Hepatocyte (in vitro differentiated cells): ENCODE measurements around the gene AOAH. TPM values are rescaled to one million over a fixed set of nuclear protein-coding genes. Genes with fewer than 3 reads are reported as not detected.

ENCODE experiments used
- DNase-seq: peaks from one replicate; pipeline ENCODE4 v3.0.0-alpha.2; 2016; ENCODE audit warnings: low spot score
- H2AFZ ChIP-seq: fragments of 200-600 bp; sonication (generic); 2 replicates; pipeline ENCODE4 v1.6.0; 2016; ENCODE audit warnings: antibody characterized with exemption, mild to moderate bottlenecking
- H3K27ac ChIP-seq: fragments of 200-600 bp; sonication (generic); 2 replicates; pipeline ENCODE4 v1.5.1; 2016; ENCODE audit warnings: mild to moderate bottlenecking
- H3K27me3 ChIP-seq: fragments of 200-600 bp; sonication (generic); 2 replicates; pipeline ENCODE4 v1.6.1; 2016
- H3K36me3 ChIP-seq: fragments of 200-600 bp; sonication (generic); replicated peaks from 2 replicates; pipeline ENCODE4 v1.5.1; 2016; ENCODE audit warnings: low read depth; ENCODE audit not compliant: insufficient read depth
- H3K4me1 ChIP-seq: fragments of 200-600 bp; sonication (generic); 2 replicates; pipeline ENCODE4 v1.5.1; 2016; ENCODE audit warnings: mild to moderate bottlenecking, moderate library complexity; ENCODE audit not compliant: insufficient read depth
- H3K4me2 ChIP-seq: fragments of 200-600 bp; sonication (generic); 2 replicates; pipeline ENCODE4 v1.6.0; 2016
- H3K4me3 ChIP-seq: fragments of 200-600 bp; sonication (generic); 2 replicates; pipeline ENCODE4 v1.5.1; 2016; ENCODE audit warnings: mild to moderate bottlenecking
- H3K79me2 ChIP-seq: fragments of 200-600 bp; sonication (generic); 2 replicates; pipeline ENCODE4 v1.6.0; 2017; ENCODE audit warnings: mild to moderate bottlenecking
- H3K9me2 ChIP-seq: fragments of 200-600 bp; sonication (generic); replicated peaks from 2 replicates; pipeline ENCODE4 v1.6.0; 2017; ENCODE audit warnings: mild to moderate bottlenecking; ENCODE audit not compliant: insufficient read depth
- H3K9me3 ChIP-seq: fragments of 200-600 bp; sonication (generic); 2 replicates; pipeline ENCODE4 v1.5.1; 2016; ENCODE audit warnings: low read depth, mild to moderate bottlenecking
- H4K20me1 ChIP-seq: fragments of 200-600 bp; sonication (generic); 2 replicates; pipeline ENCODE4 v1.6.0; 2016; ENCODE audit warnings: mild to moderate bottlenecking; ENCODE audit not compliant: insufficient read depth, poor library complexity, severe bottlenecking
- CTCF ChIP-seq: fragments of 200-600 bp; sonication (generic); IDR thresholded peaks from 2 replicates; pipeline ENCODE4 v1.5.1; 2016; ENCODE audit warnings: antibody characterized with exemption, mild to moderate bottlenecking; ENCODE audit not compliant: poor library complexity
- EZH2 ChIP-seq: fragments of 200-600 bp; sonication (generic); IDR thresholded peaks from 2 replicates; pipeline ENCODE4 v1.6.1; 2016; ENCODE audit warnings: antibody characterized with exemption, mild to moderate bottlenecking, borderline replicate concordance
- EZH2phosphoT487 ChIP-seq: fragments of 200-600 bp; sonication (generic); IDR thresholded peaks from one replicate; pipeline ENCODE4 v1.6.1; 2018; ENCODE audit warnings: antibody characterized with exemption, mild to moderate bottlenecking, low read depth, moderate library complexity; ENCODE audit not compliant: unreplicated experiment, severe bottlenecking
- WGBS: methylation state at CpG from one replicate; pipeline ENCODE4 v1.1.6; 2016; ENCODE audit warnings: low lambda C conversion rate; ENCODE audit errors: missing lambda C conversion rate; 5-methylcytosine and 5-hydroxymethylcytosine counted together
- polyA plus RNA-seq: library from polyadenylated mRNA; unstranded; fragments of >200 nt; fragmentation: Nextera tagmentation; extraction: Ambion mirVana; gene quantifications from 2 replicates; pipeline ENCODE4 v1.2.1, GENCODE V29; 2016
- total RNA-seq: library from RNA; depleted of rRNA; stranded (reverse); fragments of >200 nt; gene quantifications from 2 replicates; pipeline ENCODE4 v1.2.3, GENCODE V29; 2014

Gene AOAH
- total and polyA plus RNA-seq, 2 experiments from 2014 or later: 2.4 to 3.9 TPM

- Histone ChIP-seq H3K9me3 (no peaks in the 10 kb centered on the region), H3K4me2 (no peak overlapping the region), H3K27ac (no peak overlapping the region), H3K9me2 (no peaks in the 10 kb centered on the region), H2AFZ (no peak overlapping the region), H3K79me2 (no peaks in the 10 kb centered on the region), H3K36me3 (no peaks in the 10 kb centered on the region), H3K4me1 (no peaks in the 10 kb centered on the region), H3K27me3 (peaks cover 4% of the 10 kb centered on the region), H3K4me3 (no peak overlapping the region), H4K20me1 (no peaks in the 10 kb centered on the region)
- DNase-seq: no peak
- TF ChIP-seq EZH2: no peak
- no peak for TF ChIP-seq EZH2phosphoT487
- TF ChIP-seq CTCF: no peak
- 78% methylated on average over 6 of the region's 6 CpGs for WGBS
Measured at GRCh38 chr7:36606976-36607720, 117.1 kb downstream of the AOAH start.

GRCh38 chr7:36606153-36606975 is 117.9 kb downstream of the AOAH start:
- Histone ChIP-seq H3K79me2 (no peaks in the 10 kb centered on the region), H3K27me3 (peaks cover 4% of the 10 kb centered on the region)
- 85% methylated on average over 12 of the region's 12 CpGs for WGBS

GRCh38 chr7:36605261-36606051 is 118.8 kb downstream of the AOAH start:
- Histone ChIP-seq H3K36me3 (no peaks in the 10 kb centered on the region), H3K4me2 (no peak overlapping the region), H3K9me3 (no peaks in the 10 kb centered on the region), H3K27me3 (peaks cover 4% of the 10 kb centered on the region), H4K20me1 (no peaks in the 10 kb centered on the region), H3K79me2 (no peaks in the 10 kb centered on the region), H3K9me2 (no peaks in the 10 kb centered on the region), H3K27ac (peak overlapping the region; percentile 72), H3K4me3 (no peak overlapping the region), H3K4me1 (peaks cover 5% of the 10 kb centered on the region), H2AFZ (no peak overlapping the region)
- DNase-seq: peak; percentile 44
- WGBS: 84% methylated on average over 7 of the region's 7 CpGs
- TF ChIP-seq EZH2 (no peak), CTCF (no peak), EZH2phosphoT487 (no peak)

More at GRCh38 chr7:36606153-36606975, 117.9 kb downstream of the AOAH start:
- Histone ChIP-seq H3K4me2 (no peak overlapping the region), H3K4me1 (no peaks in the 10 kb centered on the region), H3K9me3 (no peaks in the 10 kb centered on the region), H3K4me3 (no peak overlapping the region), H2AFZ (no peak overlapping the region), H3K9me2 (no peaks in the 10 kb centered on the region), H3K27ac (peak overlapping the region; percentile 72), H4K20me1 (no peaks in the 10 kb centered on the region), H3K36me3 (no peaks in the 10 kb centered on the region)
- TF ChIP-seq EZH2phosphoT487: no peak
- no peak for TF ChIP-seq CTCF
- TF ChIP-seq EZH2: no peak
- no peak for DNase-seq
